Measurements from ENCODE around the gene WDR74.

Gene WDR74

GRCh38 chr11:62791501-62792201 lies 47.7 kb downstream of the WDR74 start, which contains the start of gene TMEM223:
TSS of gene TMEM223 (minus strand) at chr11:62792006. CDS start at chr11:62791994, 12 bp downstream.
- DNase-seq = peak; percentile 91

DNA sequence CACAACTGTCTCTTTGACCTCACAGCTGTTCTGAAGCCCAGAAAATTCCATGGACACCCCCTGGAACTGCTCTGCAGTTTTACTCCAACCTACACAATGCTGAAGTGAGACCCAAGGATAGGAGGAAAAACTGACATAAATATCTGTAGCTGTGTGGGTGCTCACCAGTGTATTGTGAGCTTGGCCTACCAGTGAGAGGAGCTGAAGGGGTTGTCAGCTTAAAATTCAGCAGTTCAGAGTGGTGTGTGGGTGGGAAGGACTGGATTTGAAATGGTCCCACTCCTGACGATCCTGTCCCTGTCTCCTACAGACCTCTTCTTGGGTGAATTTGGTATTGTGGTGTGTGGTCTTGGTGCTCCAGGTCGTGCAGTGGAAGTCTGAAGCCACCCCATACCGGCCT lies 49.8 kb downstream of the WDR74 start:
- no peak for DNase-seq

DNA sequence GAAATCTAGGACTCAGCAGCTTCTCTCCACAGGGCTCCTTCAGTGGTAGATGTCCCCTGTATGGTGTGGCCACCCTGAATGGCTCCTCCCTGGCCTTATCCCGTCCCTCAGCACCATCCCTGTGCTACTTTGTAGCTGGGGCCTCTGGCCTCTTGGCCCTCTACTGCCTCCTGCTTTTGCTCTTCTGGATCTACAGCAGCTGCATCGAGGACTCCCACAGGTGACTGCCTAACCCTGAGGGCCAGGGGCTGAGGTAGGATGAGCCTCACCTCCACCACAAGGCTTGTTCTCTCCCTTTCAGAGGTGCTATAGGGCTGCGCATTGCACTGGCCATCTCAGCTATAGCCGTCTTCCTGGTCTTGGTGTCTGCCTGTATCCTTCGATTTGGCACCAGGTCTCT lies 50.4 kb downstream of the WDR74 start:
- no peak for DNase-seq

DNA sequence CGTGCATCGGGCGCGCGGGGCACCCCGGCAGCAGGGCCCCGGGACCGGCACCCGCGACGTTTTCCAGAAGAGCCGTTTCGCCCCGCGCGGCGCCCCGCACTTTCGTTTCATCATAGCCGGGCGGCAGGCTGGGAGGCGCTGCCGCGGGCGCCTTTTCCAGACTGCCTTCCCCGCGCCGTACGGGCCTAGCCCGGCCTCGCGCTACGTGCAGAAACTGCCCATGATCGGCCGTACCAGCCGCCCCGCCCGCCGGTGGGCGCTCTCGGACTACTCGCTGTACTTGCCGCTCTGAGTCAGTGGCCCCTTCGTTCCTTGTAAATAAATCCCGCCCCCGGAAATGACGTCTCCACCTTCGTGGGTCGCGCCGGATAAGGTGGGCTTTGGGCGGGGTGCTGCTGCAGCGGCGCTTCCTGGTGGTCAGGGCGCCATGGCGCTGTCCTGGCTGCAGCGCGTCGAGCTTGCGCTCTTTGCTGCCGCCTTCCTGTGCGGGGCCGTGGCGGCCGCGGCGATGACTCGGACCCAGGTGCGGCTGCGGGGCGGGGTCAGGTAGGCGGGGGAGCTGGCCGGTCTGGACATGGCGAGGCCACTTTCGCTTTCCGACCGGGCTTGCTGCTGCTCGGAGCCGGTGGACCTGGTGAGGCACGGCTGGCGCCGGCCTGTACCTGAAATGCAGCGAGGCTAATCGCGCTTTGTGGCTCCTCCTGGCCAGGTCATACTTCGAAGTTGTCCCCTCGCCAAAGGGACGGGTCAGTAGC lies 52.2 kb downstream of the WDR74 start, which contains the start of gene TMEM179B:
TMEM179B (plus strand) TSS at position 398 of the 755 bp plus-strand sequence; CDS start at position 428, 30 bp downstream.
- peak; percentile 95 for DNase-seq

- DNase-seq = peak; percentile 88
Observed at GRCh38 chr11:62786318-62787004, 52.9 kb downstream of the WDR74 start.
